Pancreas (tissue), 10 donors: ENCODE results near the gene COLQ. TPM values are rescaled to one million over a fixed set of nuclear protein-coding genes. Genes with fewer than 3 reads are reported as not detected.
"Not testable (repeated sequence)": the region's sequence is repeated elsewhere in the genome, so short reads cannot be mapped to it uniquely, and the experiment has no call there.

Experiments used
- ATAC-seq, 4 donors: fragments of 200-7000 bp; cut with Tn5 transposase; one replicate each; pipeline versions ENCODE4 v1.8.0 to v1.9.1; 2020; ENCODE audit warnings: mild to moderate bottlenecking in 4 of 4, moderate library complexity in 4 of 4
- DNase-seq, 6 donors: peaks; one replicate each; pipeline ENCODE4 v3.0.0-alpha.2; 2020
- FAIRE-seq: peaks from 2 replicates; lab custom pipeline; 2012; peaks lifted over from hg19 to GRCh38; lab: Jason Lieb, UNC
- H3K27ac ChIP-seq, 4 donors: fragments of 200-600 bp; sonication (generic); 1 replicate in 3 of 4; 2 replicates in 1 of 4; pipeline versions ENCODE4 v1.5.0 to v1.8.0; 2020
- H3K27me3 ChIP-seq, 4 donors: fragments of 200-600 bp; one replicate each; pipeline ENCODE4 v1.8.0; 2021
- H3K36me3 ChIP-seq, 3 donors: fragments of 200-600 bp; sonication (generic) in 1 of 3; one replicate each; pipeline versions ENCODE4 v1.5.0 to v1.8.0; 2020 to 2021
- H3K4me1 ChIP-seq, 3 donors: fragments of 200-600 bp; one replicate each; pipeline ENCODE4 v1.8.0; 2021
- H3K4me3 ChIP-seq, 4 donors: fragments of 200-600 bp; sonication (generic) in 2 of 4; one replicate each; pipeline versions ENCODE4 v1.5.0 to v1.8.0; 2020 to 2021
- H3K9me3 ChIP-seq, 4 donors: fragments of 200-600 bp; one replicate each; pipeline ENCODE4 v1.8.0; 2021
- WGBS, 2 donors: extraction: QIAGEN DNeasy Blood & Tissue Kit; methylation state at CpG; one replicate each; pipeline ENCODE4 v1.1.7; 2013; 5-methylcytosine and 5-hydroxymethylcytosine counted together
- intact Hi-C, 3 donors: fragments of 100-400 bp; cut with DNase I; formaldehyde crosslinking; loops; one replicate each; pipeline versions ENCODE4 v1.11.1 to v1.14.2; 2022
- polyA plus RNA-seq, 2 donors: library from polyadenylated mRNA; stranded (reverse); fragments of 200-250 nt; gene quantifications; one replicate each; pipeline ENCODE4 v1.2.3, GENCODE V29; 2013
- total RNA-seq, 6 donors: library from RNA; stranded (reverse); fragmentation: NEBNext Ultra II Directional in 4 of 6; extraction: Animal tissue kit (Norgen Biotek cat#: 25700) in 4 of 6; gene quantifications; one replicate each; pipeline versions ENCODE4 v1.2.1 to v1.2.4, GENCODE V29; 2021 to 2023
- TF ChIP-seq, protein P1 (sequence below), 4 donors: fragments of 200-600 bp; sonication (generic) in 3 of 4; IDR thresholded peaks; one replicate each; pipeline versions ENCODE4 v1.5.0 to v1.8.0; 2021; ENCODE audit warnings: antibody characterized with exemption in 4 of 4
- donor health status: healthy with polysubstance abuse.
- donor health status: DM: no; HTN: no; CAD: no; lungs with moderate emphysema.
- donor health status: DM: no; HTN: no; CAD: no.
- donor health status: control.
- donor health status: control.
- donor health status: Bipolar disorder and iron deficiency.
- donor health status: DM: yes; HTN: yes; CAD: no.
- donor health status: DM: no; HTN: no; CAD: no.
- donor health status: DM: no; HTN: no; CAD: no.
- donor health status: DM: yes; HTN: yes; CAD: no.

COLQ gene
- total and polyA plus RNA-seq, 8 donors, result 0.28 to 3.1 (median 0.83) TPM

DNA sequence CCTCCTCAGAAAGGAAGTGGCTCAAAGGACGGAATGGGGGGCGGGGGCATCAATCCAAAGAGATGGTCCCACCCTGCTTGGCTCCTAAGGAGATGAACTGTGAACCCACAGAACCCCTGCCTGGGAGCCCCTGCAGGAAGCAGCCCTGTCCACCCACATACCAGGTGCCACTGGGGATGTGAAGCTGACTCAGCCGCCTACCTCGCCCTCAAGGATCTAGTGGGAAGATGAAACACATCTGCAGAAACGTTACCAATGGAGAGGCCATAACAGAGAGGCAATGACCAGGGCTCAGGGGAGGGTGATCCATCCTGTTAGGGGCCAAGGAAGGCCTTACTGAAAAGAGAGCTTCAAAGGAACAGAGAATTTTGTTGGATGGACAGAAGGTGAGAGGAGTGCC lies 59.1 kb downstream of the COLQ start:
- no peak overlapping the region for H3K27ac ChIP-seq
- intact Hi-C loops, result no loop called here
- TF ChIP-seq, protein P1, sequence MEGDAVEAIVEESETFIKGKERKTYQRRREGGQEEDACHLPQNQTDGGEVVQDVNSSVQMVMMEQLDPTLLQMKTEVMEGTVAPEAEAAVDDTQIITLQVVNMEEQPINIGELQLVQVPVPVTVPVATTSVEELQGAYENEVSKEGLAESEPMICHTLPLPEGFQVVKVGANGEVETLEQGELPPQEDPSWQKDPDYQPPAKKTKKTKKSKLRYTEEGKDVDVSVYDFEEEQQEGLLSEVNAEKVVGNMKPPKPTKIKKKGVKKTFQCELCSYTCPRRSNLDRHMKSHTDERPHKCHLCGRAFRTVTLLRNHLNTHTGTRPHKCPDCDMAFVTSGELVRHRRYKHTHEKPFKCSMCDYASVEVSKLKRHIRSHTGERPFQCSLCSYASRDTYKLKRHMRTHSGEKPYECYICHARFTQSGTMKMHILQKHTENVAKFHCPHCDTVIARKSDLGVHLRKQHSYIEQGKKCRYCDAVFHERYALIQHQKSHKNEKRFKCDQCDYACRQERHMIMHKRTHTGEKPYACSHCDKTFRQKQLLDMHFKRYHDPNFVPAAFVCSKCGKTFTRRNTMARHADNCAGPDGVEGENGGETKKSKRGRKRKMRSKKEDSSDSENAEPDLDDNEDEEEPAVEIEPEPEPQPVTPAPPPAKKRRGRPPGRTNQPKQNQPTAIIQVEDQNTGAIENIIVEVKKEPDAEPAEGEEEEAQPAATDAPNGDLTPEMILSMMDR (IDR thresholded peaks at IDR 0.05), result no peak
- DNase-seq (no peak), ATAC-seq (no peak), FAIRE-seq (no peak)
- H3K4me3 ChIP-seq, result no peak overlapping the region
- WGBS, 2 donors, result 88 to 95% methylated on average over 5 of the region's 5 CpGs
- H3K9me3 ChIP-seq, result no peaks in the 10 kb centered on the region
- H3K4me1 ChIP-seq, result no peaks in the 10 kb centered on the region
- H3K36me3 ChIP-seq, result no peaks in the 10 kb centered on the region
- H3K27me3 ChIP-seq, result no peaks in the 10 kb centered on the region

DNA sequence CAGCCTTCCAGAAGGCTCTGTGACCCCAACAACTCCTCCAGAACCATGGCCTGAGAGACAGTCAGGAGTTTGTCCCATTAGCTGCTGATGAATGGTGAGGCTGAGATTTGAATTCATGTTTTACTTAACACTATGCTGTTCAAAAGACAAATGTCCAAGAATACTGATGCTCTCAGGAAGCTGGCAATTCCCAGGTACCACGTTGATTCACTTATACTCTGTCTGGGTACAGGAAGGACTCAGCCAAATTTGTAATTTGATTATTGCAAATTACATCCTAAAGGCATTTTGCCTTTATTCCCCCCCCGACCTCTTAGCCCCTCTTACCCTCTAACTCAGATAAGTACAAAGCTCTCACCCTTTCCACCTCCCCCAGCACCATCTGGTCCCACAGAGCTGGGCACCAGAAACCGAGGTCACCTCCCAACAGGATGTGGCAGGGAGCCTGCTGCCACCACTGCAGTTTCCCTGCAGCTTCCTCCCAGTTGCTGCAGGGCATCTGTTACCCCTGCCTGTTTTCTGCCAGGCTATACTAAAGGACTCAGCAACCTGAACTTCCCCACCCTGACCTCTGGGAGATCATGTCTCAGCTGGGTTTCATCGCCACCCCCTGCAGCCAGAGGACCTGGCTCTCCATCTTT lies 60.5 kb downstream of the COLQ start:
- H3K4me3 ChIP-seq, result no peak overlapping the region
- intact Hi-C loops, result no loop called here
- H3K9me3 ChIP-seq, result no peaks in the 10 kb centered on the region
- no peak for FAIRE-seq
- ATAC-seq, result no peak
- no peak overlapping the region for H3K27ac ChIP-seq
- no peak for DNase-seq
- WGBS, 2 donors, result 62 to 65% methylated on average over 4 of the region's 4 CpGs
- no peaks in the 10 kb centered on the region for H3K4me1 ChIP-seq
- no peaks in the 10 kb centered on the region for H3K27me3 ChIP-seq
- TF ChIP-seq, protein P1 (IDR thresholded peaks at IDR 0.05), result no peak
- no peaks in the 10 kb centered on the region for H3K36me3 ChIP-seq

DNA sequence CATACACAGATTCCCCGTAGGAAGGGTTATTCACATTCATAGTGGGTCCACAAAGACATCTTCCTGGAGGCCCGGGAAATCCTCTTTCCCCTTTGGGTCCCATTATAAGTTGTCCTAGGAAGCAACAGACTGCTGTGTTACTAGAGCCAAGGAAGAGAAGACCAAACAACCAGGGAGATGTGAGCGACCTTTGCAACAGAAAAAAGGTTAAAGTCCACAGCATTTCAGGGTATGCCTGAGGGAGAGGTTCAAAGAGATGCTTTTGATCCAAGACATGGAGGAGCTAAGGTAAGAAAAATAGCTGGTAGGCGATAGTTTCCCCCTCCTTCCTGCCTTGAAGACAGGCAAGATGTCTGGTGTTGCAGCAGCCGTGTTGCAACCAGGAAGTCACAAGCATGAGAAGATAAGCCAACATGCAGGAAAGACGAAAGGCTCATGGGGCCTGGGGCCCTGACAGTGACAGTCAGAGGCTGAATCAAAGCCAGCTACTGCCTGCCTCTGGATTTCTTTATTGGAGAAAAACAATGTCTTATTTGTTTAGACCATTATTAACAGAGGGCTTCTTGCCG lies 63.2 kb downstream of the COLQ start:
- 95 to 99% methylated on average over 7 of the region's 7 CpGs for WGBS, 2 donors
- FAIRE-seq, result no peak
- ATAC-seq, result no peak
- Histone ChIP-seq H3K9me3 (no peaks in the 10 kb centered on the region), H3K27me3 (no peaks in the 10 kb centered on the region), H3K4me1 (no peaks in the 10 kb centered on the region), H3K27ac (no peak overlapping the region), H3K4me3 (no peak overlapping the region), H3K36me3 (no peaks in the 10 kb centered on the region)
- TF ChIP-seq, protein P1 (IDR thresholded peaks at IDR 0.05), result no peak
- no peak for DNase-seq
- intact Hi-C loops, result no loop called here

DNA sequence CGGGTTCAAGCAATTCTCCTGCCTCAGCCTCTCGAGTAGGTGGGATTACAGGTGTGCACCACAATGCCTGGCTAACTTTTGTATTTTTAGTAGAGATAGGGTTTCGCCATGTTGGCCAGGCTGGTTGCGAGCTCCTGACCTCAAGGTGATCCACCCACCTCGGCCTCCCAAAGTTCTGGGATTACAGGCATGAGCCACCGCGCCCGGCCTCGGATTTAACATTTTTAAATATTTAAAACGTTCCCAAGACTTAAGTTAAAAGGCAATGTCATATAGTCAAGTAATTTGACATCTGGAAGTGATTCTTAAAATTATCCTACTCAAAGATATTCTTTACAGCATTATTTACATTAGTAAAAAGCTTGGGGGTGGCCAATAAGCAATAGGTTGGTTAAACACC lies 64.6 kb downstream of the COLQ start:
- H3K4me3 ChIP-seq, FAIRE-seq, ATAC-seq, H3K27me3 ChIP-seq, H3K9me3 ChIP-seq, H3K4me1 ChIP-seq, DNase-seq, intact Hi-C loops, H3K36me3 ChIP-seq, H3K27ac ChIP-seq: not testable (repeated sequence)
- 93 to 94% methylated on average over 10 of the region's 10 CpGs for WGBS, 2 donors

DNA sequence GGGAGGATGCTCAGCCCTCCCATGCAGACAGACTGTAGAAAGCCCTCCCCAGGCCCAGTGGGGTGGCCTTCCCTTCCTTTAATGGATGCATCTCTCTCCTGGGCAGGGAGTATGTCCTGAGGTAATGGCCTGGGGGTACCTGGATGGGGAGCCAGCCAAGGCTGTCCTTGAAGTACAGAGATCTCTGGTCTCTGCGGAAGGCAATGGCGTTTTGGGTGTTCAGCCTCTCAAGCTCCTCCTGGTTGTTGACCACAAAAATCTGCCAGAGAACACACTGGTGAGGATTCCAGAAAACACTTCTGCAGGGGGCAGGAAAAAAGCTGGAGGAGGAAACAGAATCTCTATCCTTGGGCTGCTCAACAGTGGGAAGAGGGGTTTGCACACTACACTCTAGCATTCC lies 65.2 kb downstream of the COLQ start:
- FAIRE-seq, result no peak
- TF ChIP-seq, protein P1 (IDR thresholded peaks at IDR 0.05), result no peak
- 90 to 94% methylated on average over 2 of the region's 2 CpGs for WGBS, 2 donors
- Histone ChIP-seq H3K27ac (no peak overlapping the region), H3K9me3 (no peaks in the 10 kb centered on the region), H3K36me3 (no peaks in the 10 kb centered on the region), H3K27me3 (no peaks in the 10 kb centered on the region), H3K4me1 (no peaks in the 10 kb centered on the region), H3K4me3 (no peak overlapping the region)
- DNase-seq, result no peak
- ATAC-seq, result no peak
- intact Hi-C loops, result no loop called here
